ENCODE data around the gene LMBRD1.

- TF ChIP-seq, protein P1, sequence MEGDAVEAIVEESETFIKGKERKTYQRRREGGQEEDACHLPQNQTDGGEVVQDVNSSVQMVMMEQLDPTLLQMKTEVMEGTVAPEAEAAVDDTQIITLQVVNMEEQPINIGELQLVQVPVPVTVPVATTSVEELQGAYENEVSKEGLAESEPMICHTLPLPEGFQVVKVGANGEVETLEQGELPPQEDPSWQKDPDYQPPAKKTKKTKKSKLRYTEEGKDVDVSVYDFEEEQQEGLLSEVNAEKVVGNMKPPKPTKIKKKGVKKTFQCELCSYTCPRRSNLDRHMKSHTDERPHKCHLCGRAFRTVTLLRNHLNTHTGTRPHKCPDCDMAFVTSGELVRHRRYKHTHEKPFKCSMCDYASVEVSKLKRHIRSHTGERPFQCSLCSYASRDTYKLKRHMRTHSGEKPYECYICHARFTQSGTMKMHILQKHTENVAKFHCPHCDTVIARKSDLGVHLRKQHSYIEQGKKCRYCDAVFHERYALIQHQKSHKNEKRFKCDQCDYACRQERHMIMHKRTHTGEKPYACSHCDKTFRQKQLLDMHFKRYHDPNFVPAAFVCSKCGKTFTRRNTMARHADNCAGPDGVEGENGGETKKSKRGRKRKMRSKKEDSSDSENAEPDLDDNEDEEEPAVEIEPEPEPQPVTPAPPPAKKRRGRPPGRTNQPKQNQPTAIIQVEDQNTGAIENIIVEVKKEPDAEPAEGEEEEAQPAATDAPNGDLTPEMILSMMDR (IDR thresholded peaks at IDR 0.05) = no peak
- TF ChIP-seq POLR2A (IDR thresholded peaks at IDR 0.05) (no peak), POLR2AphosphoS5 (IDR thresholded peaks at IDR 0.05) (no peak)
These were observed 16.7 kb upstream of the LMBRD1 start for GRCh38 chr6:69813508-69813907.
